Coronary artery (tissue), 2 donors: ENCODE measurements around the gene SPPL3.

Experiments
- DNase-seq: peaks from one replicate; pipeline ENCODE4 v3.0.0-alpha.2; 2017; ENCODE audit warnings: low spot score
- H3K27ac ChIP-seq, 2 donors: fragments of 200-600 bp; sonication (generic); one replicate each; pipeline ENCODE4 v1.5.1; 2016 to 2019
- H3K4me3 ChIP-seq: fragments of 200-600 bp; sonication (generic); 2 replicates; pipeline ENCODE4 v1.5.1; 2016; ENCODE audit warnings: mild to moderate bottlenecking, moderate library complexity
- TF ChIP-seq, protein P1 (sequence below): fragments of 200-600 bp; sonication (generic); IDR thresholded peaks from one replicate; pipeline ENCODE4 v1.5.1; 2019; ENCODE audit warnings: antibody characterized with exemption

SPPL3 gene

DNA sequence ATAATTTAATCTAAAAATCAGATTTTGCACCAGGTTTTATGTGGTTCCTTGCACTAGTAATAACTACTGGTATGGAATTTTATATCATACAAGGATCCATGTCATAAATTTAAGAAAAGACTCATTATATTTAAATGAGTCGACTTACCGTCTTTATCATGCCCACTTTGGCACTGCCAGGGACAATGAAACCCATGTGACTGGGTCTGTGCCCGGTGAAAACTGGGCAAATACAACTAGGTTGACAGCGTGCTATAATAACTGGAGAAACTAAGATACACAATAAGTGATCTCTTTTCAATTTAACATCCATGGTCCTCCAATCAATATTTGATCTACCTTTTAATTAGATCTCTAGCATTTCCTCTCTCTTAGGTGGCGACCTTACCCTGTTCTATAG lies 114.0 kb downstream of the SPPL3 start:
- DNase-seq = no peak
- H3K27ac ChIP-seq = no peak overlapping the region
- H3K4me3 ChIP-seq = no peak overlapping the region
- TF ChIP-seq, protein P1, sequence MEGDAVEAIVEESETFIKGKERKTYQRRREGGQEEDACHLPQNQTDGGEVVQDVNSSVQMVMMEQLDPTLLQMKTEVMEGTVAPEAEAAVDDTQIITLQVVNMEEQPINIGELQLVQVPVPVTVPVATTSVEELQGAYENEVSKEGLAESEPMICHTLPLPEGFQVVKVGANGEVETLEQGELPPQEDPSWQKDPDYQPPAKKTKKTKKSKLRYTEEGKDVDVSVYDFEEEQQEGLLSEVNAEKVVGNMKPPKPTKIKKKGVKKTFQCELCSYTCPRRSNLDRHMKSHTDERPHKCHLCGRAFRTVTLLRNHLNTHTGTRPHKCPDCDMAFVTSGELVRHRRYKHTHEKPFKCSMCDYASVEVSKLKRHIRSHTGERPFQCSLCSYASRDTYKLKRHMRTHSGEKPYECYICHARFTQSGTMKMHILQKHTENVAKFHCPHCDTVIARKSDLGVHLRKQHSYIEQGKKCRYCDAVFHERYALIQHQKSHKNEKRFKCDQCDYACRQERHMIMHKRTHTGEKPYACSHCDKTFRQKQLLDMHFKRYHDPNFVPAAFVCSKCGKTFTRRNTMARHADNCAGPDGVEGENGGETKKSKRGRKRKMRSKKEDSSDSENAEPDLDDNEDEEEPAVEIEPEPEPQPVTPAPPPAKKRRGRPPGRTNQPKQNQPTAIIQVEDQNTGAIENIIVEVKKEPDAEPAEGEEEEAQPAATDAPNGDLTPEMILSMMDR = no peak

DNA sequence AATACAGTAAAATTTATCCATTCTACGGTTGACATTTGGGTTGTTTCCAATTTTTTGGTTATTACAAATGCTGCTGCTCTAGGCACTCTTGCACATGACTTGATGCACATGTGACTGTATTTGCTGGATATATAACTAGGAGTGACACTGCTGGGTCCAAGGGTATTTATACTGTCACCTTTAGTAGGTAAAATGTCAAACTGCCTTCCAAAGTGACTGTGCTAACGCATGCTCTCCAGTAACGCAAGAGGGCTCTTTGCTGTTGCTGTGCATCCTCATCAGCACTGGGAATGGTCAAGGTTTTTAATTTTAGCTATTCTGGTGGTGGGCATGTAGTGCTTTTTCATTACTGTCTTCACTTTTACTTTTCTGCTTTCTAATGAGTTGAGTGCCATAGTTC lies 116.3 kb downstream of the SPPL3 start:
- Histone ChIP-seq H3K4me3 (no peak overlapping the region), H3K27ac (no peak overlapping the region)
- no peak for DNase-seq
- TF ChIP-seq, protein P1 = no peak

DNA sequence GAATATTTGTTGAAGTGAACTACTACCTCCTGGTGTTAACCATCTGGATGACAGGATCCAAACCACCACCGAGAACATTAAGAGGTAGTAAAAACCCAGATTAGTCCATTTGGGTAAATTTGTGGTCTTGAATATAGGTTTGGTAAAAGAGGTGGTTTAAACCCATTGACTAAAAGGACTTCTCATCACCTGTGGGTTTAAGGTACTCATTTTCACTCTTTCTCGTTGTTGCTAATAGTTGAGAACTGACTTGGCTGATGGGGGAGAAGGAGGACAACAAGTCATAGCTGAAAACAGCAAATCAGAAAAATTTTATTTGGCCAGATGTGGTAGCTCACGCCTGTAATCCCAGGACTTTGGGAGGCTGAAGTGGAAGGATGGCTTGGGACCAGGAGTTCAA lies 119.4 kb downstream of the SPPL3 start:
- TF ChIP-seq, protein P1 = no peak
- Histone ChIP-seq H3K4me3 (no peak overlapping the region), H3K27ac (no peak overlapping the region)
- no peak for DNase-seq

DNA sequence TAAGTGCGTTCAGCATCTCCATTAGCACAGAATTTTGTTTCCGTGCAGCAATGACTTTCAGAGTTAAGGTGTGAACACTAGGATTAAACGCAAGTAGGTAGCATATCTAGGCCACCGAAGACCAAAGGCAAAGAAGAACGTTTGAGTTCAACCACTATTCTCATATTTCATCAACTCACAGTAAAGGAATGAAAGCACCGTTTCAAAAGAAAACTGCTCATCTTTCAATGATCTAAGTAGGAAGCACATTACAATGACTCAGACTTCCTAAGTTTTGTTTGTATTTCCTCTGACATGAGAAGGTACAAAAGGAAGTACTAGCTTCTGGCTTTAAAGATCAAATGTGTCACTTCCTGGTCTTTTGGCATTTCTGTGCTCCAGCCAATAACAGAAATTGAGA lies 121.0 kb downstream of the SPPL3 start:
- TF ChIP-seq, protein P1 = no peak
- DNase-seq = no peak
- Histone ChIP-seq H3K27ac (no peak overlapping the region), H3K4me3 (no peak overlapping the region)

DNA sequence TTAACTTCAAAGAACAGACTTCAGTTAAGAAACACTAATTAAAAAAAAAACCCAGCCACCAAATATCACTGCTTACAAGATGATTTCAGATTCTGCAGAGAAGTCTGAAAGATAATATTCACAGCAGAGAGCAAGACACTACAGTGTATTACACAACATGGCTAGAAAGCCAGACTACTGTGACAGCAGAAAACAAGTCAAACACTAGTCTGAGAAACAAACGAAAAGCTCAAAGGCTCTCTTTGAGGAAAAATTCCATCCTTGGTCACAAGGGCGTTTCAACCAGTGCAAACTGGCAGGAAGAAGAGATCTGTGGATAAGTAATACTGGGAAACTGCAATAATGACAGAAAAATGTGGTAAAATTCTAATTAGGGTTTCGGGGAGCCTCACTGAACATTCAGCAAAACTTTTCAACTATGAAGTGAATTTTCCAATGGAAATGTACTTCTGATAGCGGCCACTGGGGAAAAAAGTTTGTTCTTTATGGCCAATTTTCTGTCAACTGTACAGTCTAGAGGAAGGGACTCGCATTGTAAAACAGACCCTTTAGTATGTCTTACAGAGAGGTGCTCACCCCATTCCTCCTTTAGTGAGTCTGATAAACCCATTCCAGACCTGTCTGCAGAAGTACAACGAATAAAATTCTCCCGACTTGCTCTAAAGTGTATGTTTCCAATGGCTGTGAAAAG lies 128.2 kb downstream of the SPPL3 start:
- no peak for DNase-seq
- no peak overlapping the region for H3K27ac ChIP-seq
- no peak overlapping the region for H3K4me3 ChIP-seq
- TF ChIP-seq, protein P1 = no peak

DNA sequence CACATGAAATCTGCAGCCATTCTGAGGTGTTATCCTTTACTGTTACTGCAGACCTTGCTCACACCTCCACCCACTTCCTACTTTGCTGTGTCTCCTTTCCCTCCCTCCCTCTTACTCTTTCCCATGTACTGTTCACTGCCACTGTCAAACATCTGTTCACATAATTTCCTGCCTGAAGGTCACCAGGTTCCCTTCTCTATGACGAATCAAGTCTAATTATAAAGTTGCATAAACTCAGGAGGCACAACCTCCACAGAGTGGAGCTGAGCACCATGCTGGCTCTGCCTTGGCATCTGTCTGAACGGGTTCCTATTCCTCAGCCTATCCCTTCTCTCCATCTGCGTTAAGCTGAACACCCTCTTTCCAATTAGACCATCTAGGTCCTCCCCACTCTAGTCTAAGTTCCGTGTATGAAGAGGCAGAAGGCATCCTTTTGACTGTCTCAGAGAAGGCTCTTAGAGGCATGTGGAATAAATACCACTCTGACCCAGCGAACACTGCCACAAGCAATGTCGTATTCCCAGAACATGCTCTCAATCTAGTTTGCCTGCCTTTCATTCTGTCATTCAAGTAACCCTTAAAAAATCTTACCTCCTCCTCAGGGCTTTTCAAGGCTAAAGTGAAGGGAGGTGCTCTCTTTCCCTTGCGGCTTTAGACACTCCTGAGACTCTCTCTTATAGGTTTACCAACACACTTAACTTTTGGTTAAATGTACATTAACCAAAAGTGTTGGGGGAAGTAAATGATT lies 129.8 kb downstream of the SPPL3 start:
- DNase-seq = no peak
- Histone ChIP-seq H3K27ac (no peak overlapping the region), H3K4me3 (no peak overlapping the region)
- TF ChIP-seq, protein P1 = no peak

DNA sequence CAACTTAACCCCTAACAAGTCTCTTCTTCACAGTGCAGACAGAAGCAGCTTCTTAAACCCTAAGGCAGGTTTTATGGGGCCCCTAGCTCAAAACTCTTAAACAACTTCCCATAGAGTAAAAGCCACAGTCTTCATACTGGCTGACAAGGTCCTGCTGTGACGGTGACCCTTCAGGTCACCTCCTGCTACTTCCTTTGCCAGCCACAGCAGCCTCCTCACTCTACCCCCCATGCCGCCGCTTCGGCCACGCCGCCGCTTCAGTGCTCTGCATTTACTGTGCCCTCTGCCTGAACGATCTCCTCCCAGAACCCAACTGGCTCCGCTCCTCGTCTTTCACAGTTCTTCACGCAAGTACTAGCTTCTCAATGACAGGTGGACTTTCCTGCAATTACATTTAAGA lies 133.1 kb downstream of the SPPL3 start:
- no peak overlapping the region for H3K27ac ChIP-seq
- DNase-seq = no peak
- no peak overlapping the region for H3K4me3 ChIP-seq
- TF ChIP-seq, protein P1 = no peak
